B cell (primary cell): ENCODE results near the gene NACC1. TPM values are rescaled to one million over a fixed set of nuclear protein-coding genes. Genes with fewer than 3 reads are reported as not detected.
"Not testable (repeated sequence)": the region's sequence is repeated elsewhere in the genome, so short reads cannot be mapped to it uniquely, and the experiment has no call there.

ENCODE experiments used
- ATAC-seq: fragments of 200-7000 bp; cut with Tn5 transposase; one replicate; pipeline ENCODE4 v1.10.0; 2021; ENCODE audit warnings: low read depth, mild to moderate bottlenecking, moderate number of reproducible peaks, moderate library complexity
- CTCF ChIA-PET: fragments of 350-600 bp; sonication (Branson Sonifier 250); formaldehyde crosslinking; loops from one replicate; lab custom pipeline; 2021; ENCODE audit warnings: antibody characterized with exemption, inconsistent platforms; lab: Charles Lee
- POLR2A ChIA-PET: fragments of 350-600 bp; sonication (Branson Sonifier 250); formaldehyde crosslinking; loops from one replicate; lab custom pipeline; 2021; ENCODE audit warnings: antibody characterized with exemption; lab: Charles Lee
- DNase-seq: peaks from one replicate; pipeline ENCODE4 v3.0.0; 2013
- H2AFZ ChIP-seq: 2 replicates; pipeline ENCODE4 v1.6.1; 2012; ENCODE audit warnings: mild to moderate bottlenecking, low read depth, low read length; ENCODE audit not compliant: insufficient read depth, poor library complexity, severe bottlenecking
- H3K27ac ChIP-seq, 2 donors: 1 replicate in 1 of 2; 2 replicates in 1 of 2; pipeline ENCODE4 v1.5.1; 2012 to 2013; ENCODE audit warnings: low read length in 2 of 2, mild to moderate bottlenecking in 2 of 2, moderate library complexity in 1 of 2
- H3K27me3 ChIP-seq, 4 experiments: fragments of 200-600 bp in 1 of 4; sonication (generic) in 1 of 4; replicated peaks in 1 of 4; 1 replicate in 2 of 4; 2 replicates in 2 of 4; pipeline versions ENCODE4 v1.6.1 to v1.7.0; 2013 to 2016; ENCODE audit warnings: low read length in 3 of 4, mild to moderate bottlenecking in 2 of 4, mixed read lengths in 1 of 4, moderate library complexity in 1 of 4; ENCODE audit not compliant: insufficient read depth in 4 of 4, control insufficient read depth in 3 of 4; ENCODE audit errors: control extremely low read depth in 1 of 4
- H3K36me3 ChIP-seq, 2 experiments: replicated peaks in 1 of 2; 1 replicate in 1 of 2; 2 replicates in 1 of 2; pipeline versions ENCODE4 v1.6.1 to v1.7.1; 2013; ENCODE audit warnings: low read length in 1 of 2; ENCODE audit not compliant: insufficient read depth in 2 of 2, control insufficient read depth in 1 of 2; ENCODE audit errors: control extremely low read depth in 1 of 2, extremely low read depth in 1 of 2
- H3K4me1 ChIP-seq, 2 donors: fragments of 200-600 bp in 1 of 2; sonication (generic) in 1 of 2; 1 replicate in 1 of 2; 2 replicates in 1 of 2; pipeline versions ENCODE4 v1.5.1 to v1.6.1; 2013 to 2017; ENCODE audit warnings: low read length in 2 of 2; ENCODE audit not compliant: control insufficient read depth in 2 of 2, insufficient read depth in 2 of 2
- H3K4me2 ChIP-seq: replicated peaks from 2 replicates; pipeline ENCODE3; 2012; ENCODE audit warnings: mild to moderate bottlenecking, low read depth, low read length; ENCODE audit not compliant: poor library complexity, severe bottlenecking
- H3K4me3 ChIP-seq, 5 experiments: fragments of 200-600 bp in 1 of 5; sonication (generic) in 1 of 5; 1 replicate in 3 of 5; 2 replicates in 2 of 5; pipeline versions ENCODE4 v1.5.1 to v1.7.0; 2011 to 2016; ENCODE audit warnings: low read length in 4 of 5, mild to moderate bottlenecking in 4 of 5, low read depth in 2 of 5, control low read depth in 1 of 5, moderate library complexity in 1 of 5; ENCODE audit not compliant: insufficient read depth in 1 of 5; ENCODE audit errors: control extremely low read depth in 1 of 5, extremely low read depth in 1 of 5
- H3K79me2 ChIP-seq: fragments of 200-600 bp; sonication (generic); one replicate; pipeline ENCODE4 v1.6.0; 2016; ENCODE audit warnings: low read length; ENCODE audit not compliant: control insufficient read depth, insufficient read depth
- H3K9ac ChIP-seq: fragments of 200-600 bp; sonication (generic); 2 replicates; pipeline ENCODE4 v1.6.1; 2017; ENCODE audit warnings: mild to moderate bottlenecking, low read length, moderate library complexity
- H3K9me3 ChIP-seq, 3 donors: one replicate each; pipeline versions ENCODE4 v1.6.1 to v1.7.1; 2013; ENCODE audit warnings: low read length in 2 of 3; ENCODE audit not compliant: control insufficient read depth in 2 of 3, insufficient read depth in 1 of 3; ENCODE audit errors: control extremely low read depth in 1 of 3
- H4K20me1 ChIP-seq: 2 replicates; pipeline ENCODE4 v1.6.0; 2012; ENCODE audit warnings: mild to moderate bottlenecking, low read length; ENCODE audit not compliant: insufficient read depth, control insufficient read depth, poor library complexity, severe bottlenecking
- H3K27ac Mint-ChIP-seq: one replicate; pipeline ENCODE4 v1.8.0; 2021; ENCODE audit warnings: mixed read lengths
- H3K27me3 Mint-ChIP-seq: one replicate; pipeline ENCODE4 v1.8.0; 2021; ENCODE audit warnings: mixed read lengths
- H3K4me1 Mint-ChIP-seq: one replicate; pipeline ENCODE4 v1.8.0; 2021; ENCODE audit warnings: mixed read lengths
- H3K4me3 Mint-ChIP-seq: one replicate; pipeline ENCODE4 v1.8.0; 2021; ENCODE audit warnings: mixed read lengths
- H3K9me3 Mint-ChIP-seq: one replicate; pipeline ENCODE4 v1.8.0; 2022; ENCODE audit warnings: mixed read lengths; ENCODE audit not compliant: insufficient read depth
- CTCF ChIP-seq: fragments of 200-600 bp; IDR thresholded peaks from one replicate; pipeline ENCODE4 v1.8.0; 2022; ENCODE audit warnings: antibody characterized with exemption, mild to moderate bottlenecking
- EZH2 ChIP-seq: IDR thresholded peaks from 2 replicates; pipeline ENCODE4 v1.6.1; 2012; ENCODE audit warnings: borderline replicate concordance, low read depth, mild to moderate bottlenecking, moderate library complexity, low read length; ENCODE audit not compliant: insufficient read depth, poor library complexity, severe bottlenecking
- WGBS: methylation state at CpG from one replicate; pipeline ENCODE4 v1.1.5; 2013; ENCODE audit warnings: missing lambda C conversion rate; ENCODE audit not compliant: insufficient coverage; 5-methylcytosine and 5-hydroxymethylcytosine counted together
- intact Hi-C: fragments of 100-400 bp; cut with micrococcal nuclease; formaldehyde crosslinking; loops from one replicate; pipeline ENCODE4 v1.10.0; 2022
- polyA plus RNA-seq: library from polyadenylated mRNA; depleted of rRNA; stranded (reverse); fragments of >200 nt; gene quantifications from 2 replicates; pipeline ENCODE4 v1.2.3, GENCODE V29; 2012
- total RNA-seq, 2 donors: library from RNA; stranded (reverse); fragments of 120-200 nt in 1 of 2; gene quantifications; 1 replicate in 1 of 2; 2 replicates in 1 of 2; pipeline versions ENCODE4 v1.2.3 to v1.2.4, GENCODE V29; 2013 to 2022

The NACC1 gene
- total and polyA plus RNA-seq, 2 donors (not counting 1 experiment from before 2014, with no cell fraction given), result 25.9 to 27.5 TPM

- Mint-ChIP-seq H3K27me3 (no peaks in the 10 kb centered on the region), H3K27ac (peak overlapping the region; percentile 97), H3K9me3 (no peaks in the 10 kb centered on the region), H3K4me3 (peak overlapping the region; percentile 92), H3K4me1 (peaks cover 76% of the 10 kb centered on the region)
- DNase-seq (no peak), ATAC-seq (no peak)
- Histone ChIP-seq H3K4me3 (no peak overlapping the region), H3K9ac (no peak overlapping the region), H3K9me3 (no peaks in the 10 kb centered on the region), H3K27me3 (no peaks in the 10 kb centered on the region), H3K27ac (peak overlapping the region; percentile 85 to 94), H3K36me3 (no peaks in the 10 kb centered on the region), H3K4me1 (peaks cover 87 to 100% of the 10 kb centered on the region in 2 donors), H2AFZ (no peak overlapping the region), H3K4me2 (peak overlapping the region; percentile 94), H4K20me1 (no peaks in the 10 kb centered on the region), H3K79me2 (peaks cover 16% of the 10 kb centered on the region)
- no peak for TF ChIP-seq CTCF
- TF ChIP-seq EZH2, result no peak
- CTCF ChIA-PET, result interaction anchor here (1.1 to 12.6 kb wide), 4 partner anchors 13 to 70 kb away, joined by 7 to 154 read pairs (median 12); no protein-coding TSS in a partner anchor
- POLR2A ChIA-PET, result interaction anchor here (0.6 to 7.1 kb wide), 8 partner anchors 9 to 70 kb away, joined by 3 to 116 read pairs (median 6); no protein-coding TSS in a partner anchor
- WGBS, result 84% methylated on average over 10 of the region's 19 CpGs
- intact Hi-C loops, result no loop called here
Observed at GRCh38 chr19:13165162-13165997, 47.3 kb downstream of the NACC1 start.

DNA sequence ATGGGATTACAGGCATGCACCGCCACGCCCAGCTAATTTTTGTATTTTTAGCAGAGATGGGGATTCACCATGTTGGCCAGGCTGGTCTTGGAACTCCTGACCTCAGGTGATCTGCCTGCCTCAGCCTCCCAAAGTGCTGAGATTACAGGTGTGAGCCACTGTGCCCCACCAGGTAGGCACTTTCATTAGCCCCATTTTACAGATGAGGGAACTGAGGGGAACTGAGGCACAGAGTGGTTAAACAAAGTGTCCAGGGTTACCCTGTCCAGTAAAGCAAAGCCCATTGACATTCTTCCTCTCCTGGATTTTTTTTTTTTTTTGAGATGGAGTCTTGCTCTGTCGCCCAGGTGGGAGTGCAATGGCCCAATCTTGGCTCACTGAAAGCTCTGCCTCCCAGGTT is 48.1 kb downstream of the NACC1 start:
- H3K9ac ChIP-seq, DNase-seq, H4K20me1 ChIP-seq, ATAC-seq, H3K27me3 Mint-ChIP-seq, H3K36me3 ChIP-seq, H3K4me3 Mint-ChIP-seq, H2AFZ ChIP-seq, H3K9me3 ChIP-seq, H3K27me3 ChIP-seq, H3K9me3 Mint-ChIP-seq, H3K4me3 ChIP-seq, H3K4me2 ChIP-seq: not testable (repeated sequence)
- Mint-ChIP-seq H3K27ac (peak overlapping the region; percentile 97), H3K4me1 (peaks cover 76% of the 10 kb centered on the region)
- Histone ChIP-seq H3K4me1 (peaks cover 87 to 100% of the 10 kb centered on the region in 2 donors), H3K79me2 (peaks cover 19% of the 10 kb centered on the region), H3K27ac (peak overlapping the region in 1 of 2 donors; percentile 94)
- 100% methylated on average over 2 of the region's 3 CpGs for whole genome bisulfite sequencing
- CTCF ChIA-PET, result interaction anchor here (0.7 to 12.6 kb wide), 6 partner anchors 10 to 95 kb away, joined by 3 to 154 read pairs (median 6); no protein-coding TSS in a partner anchor
- intact Hi-C loops, result loop anchor here (2.0 kb wide), 2 partner anchors 15 to 43 kb away; partner anchors contain the start of genes IER2 and STX10
- POLR2A ChIA-PET, result interaction anchor here (0.6 to 7.1 kb wide), 10 partner anchors 9 to 583 kb away, joined by 3 to 116 read pairs (median 5); partner anchors contain the start of genes IER2 and STX10
